ENCODE results near the gene HBE1. TPM values are rescaled to one million over a fixed set of nuclear protein-coding genes. Genes with fewer than 3 reads are reported as not detected.

HBE1 gene
- total and polyA plus RNA-seq, 3 donors from 2014 or later, result 0.87 TPM; not detected in 2

DNA sequence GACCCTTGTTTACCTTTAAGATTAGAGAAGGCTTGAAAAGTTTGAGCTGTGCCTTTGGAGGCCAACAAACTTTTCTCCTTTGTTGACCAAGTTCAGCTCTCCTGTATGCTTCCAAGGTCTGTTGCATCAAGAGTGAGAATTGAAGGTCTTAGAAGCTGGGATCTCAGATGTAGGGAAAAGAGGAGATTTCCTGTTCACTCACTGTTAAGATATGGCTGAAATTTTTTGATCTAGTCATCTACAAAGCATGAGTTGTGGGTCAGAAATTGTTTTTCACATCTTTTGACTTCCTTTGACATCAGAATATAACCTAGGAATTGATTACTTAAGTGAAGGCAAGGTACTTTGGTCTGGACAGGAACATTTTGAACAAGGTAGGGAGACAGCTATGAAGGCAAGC is 20.0 kb upstream of the HBE1 start:
- intact Hi-C loops (cut with DNase I; ENCODE audit: low total_unique reads), result no loop called here
- H3K36me3 ChIP-seq (ENCODE audit: low read depth, missing control alignments), result no peaks in the 10 kb centered on the region
- no peak for DNase-seq
- H3K27me3 ChIP-seq, result no peaks in the 10 kb centered on the region
- no peak for TF ChIP-seq POLR2A (IDR thresholded peaks at IDR 0.05)
- TF ChIP-seq, protein P1, sequence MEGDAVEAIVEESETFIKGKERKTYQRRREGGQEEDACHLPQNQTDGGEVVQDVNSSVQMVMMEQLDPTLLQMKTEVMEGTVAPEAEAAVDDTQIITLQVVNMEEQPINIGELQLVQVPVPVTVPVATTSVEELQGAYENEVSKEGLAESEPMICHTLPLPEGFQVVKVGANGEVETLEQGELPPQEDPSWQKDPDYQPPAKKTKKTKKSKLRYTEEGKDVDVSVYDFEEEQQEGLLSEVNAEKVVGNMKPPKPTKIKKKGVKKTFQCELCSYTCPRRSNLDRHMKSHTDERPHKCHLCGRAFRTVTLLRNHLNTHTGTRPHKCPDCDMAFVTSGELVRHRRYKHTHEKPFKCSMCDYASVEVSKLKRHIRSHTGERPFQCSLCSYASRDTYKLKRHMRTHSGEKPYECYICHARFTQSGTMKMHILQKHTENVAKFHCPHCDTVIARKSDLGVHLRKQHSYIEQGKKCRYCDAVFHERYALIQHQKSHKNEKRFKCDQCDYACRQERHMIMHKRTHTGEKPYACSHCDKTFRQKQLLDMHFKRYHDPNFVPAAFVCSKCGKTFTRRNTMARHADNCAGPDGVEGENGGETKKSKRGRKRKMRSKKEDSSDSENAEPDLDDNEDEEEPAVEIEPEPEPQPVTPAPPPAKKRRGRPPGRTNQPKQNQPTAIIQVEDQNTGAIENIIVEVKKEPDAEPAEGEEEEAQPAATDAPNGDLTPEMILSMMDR (IDR thresholded peaks at IDR 0.05), result no peak
- no peak overlapping the region for H3K27ac ChIP-seq
- no peaks in the 10 kb centered on the region for H3K4me1 ChIP-seq
- H3K4me3 ChIP-seq, result no peak overlapping the region
- no peaks in the 10 kb centered on the region for H3K9me3 ChIP-seq

DNA sequence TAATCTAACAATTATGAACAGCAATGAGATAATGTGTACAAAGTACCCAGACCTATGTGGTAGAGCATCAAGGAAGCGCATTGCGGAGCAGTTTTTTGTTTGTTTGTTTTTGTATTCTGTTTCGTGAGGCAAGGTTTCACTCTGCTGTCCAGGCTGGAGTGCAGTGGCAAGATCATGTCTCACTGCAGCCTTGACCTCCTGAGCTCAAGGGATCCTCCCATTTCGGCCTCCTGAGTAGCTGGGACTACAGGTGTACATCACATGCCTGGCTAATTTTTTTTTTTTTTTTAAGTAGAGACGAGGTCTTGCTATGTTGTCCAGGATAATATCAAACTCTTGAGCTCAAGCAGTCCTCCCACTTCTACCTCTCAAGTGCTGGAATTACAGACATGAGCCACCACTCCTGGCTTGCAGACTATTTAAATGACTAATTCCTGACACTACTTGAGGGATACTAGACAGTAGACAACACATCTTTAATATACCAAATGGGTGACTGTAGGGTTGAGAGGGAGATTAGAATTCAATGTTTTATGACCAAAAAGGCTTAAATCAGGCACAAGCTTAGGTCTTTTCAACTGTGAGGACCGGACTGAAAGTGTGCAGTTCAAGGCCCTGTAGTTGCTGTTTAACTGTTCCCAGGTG is 19.3 kb upstream of the HBE1 start:
- 80 to 88% methylated on average over 6 of the region's 6 CpGs for WGBS, 2 donors
- intact Hi-C loops (cut with DNase I; ENCODE audit: low total_unique reads), result no loop called here
- no peaks in the 10 kb centered on the region for H3K9me3 ChIP-seq

DNA sequence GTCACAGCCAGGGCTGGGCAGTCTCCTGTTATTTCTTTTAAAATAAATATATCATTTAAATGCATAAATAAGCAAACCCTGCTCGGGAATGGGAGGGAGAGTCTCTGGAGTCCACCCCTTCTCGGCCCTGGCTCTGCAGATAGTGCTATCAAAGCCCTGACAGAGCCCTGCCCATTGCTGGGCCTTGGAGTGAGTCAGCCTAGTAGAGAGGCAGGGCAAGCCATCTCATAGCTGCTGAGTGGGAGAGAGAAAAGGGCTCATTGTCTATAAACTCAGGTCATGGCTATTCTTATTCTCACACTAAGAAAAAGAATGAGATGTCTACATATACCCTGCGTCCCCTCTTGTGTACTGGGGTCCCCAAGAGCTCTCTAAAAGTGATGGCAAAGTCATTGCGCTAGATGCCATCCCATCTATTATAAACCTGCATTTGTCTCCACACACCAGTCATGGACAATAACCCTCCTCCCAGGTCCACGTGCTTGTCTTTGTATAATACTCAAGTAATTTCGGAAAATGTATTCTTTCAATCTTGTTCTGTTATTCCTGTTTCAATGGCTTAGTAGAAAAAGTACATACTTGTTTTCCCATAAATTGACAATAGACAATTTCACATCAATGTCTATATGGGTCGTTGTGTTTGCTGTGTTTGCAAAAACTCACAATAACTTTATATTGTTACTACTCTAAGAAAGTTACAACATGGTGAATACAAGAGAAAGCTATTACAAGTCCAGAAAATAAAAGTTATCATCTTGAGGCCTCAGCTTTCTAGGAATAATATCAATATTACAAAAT is 18.6 kb upstream of the HBE1 start:
- 79 to 82% methylated on average over 7 of the region's 7 CpGs for WGBS, 2 donors
- H3K27ac ChIP-seq, result no peak overlapping the region
- H3K36me3 ChIP-seq (ENCODE audit: low read depth, missing control alignments), result no peaks in the 10 kb centered on the region
- DNase-seq, result no peak
- TF ChIP-seq, protein P1 (IDR thresholded peaks at IDR 0.05), result no peak
- no peak for TF ChIP-seq POLR2A (IDR thresholded peaks at IDR 0.05)
- H3K27me3 ChIP-seq, result no peaks in the 10 kb centered on the region
- H3K4me1 ChIP-seq, result no peaks in the 10 kb centered on the region
- intact Hi-C loops (cut with DNase I; ENCODE audit: low total_unique reads), result no loop called here
- H3K4me3 ChIP-seq, result no peak overlapping the region
- no peaks in the 10 kb centered on the region for H3K9me3 ChIP-seq

More for the DNA sequence above, 19.3 kb upstream of the HBE1 start:
- H3K36me3 ChIP-seq (ENCODE audit: low read depth, missing control alignments), result no peaks in the 10 kb centered on the region
- H3K27ac ChIP-seq, result no peak overlapping the region
- TF ChIP-seq, protein P1 (IDR thresholded peaks at IDR 0.05), result no peak
- TF ChIP-seq POLR2A (IDR thresholded peaks at IDR 0.05), result no peak
- H3K4me3 ChIP-seq, result no peak overlapping the region
- no peak for DNase-seq
- no peaks in the 10 kb centered on the region for H3K4me1 ChIP-seq
- no peaks in the 10 kb centered on the region for H3K27me3 ChIP-seq

DNA sequence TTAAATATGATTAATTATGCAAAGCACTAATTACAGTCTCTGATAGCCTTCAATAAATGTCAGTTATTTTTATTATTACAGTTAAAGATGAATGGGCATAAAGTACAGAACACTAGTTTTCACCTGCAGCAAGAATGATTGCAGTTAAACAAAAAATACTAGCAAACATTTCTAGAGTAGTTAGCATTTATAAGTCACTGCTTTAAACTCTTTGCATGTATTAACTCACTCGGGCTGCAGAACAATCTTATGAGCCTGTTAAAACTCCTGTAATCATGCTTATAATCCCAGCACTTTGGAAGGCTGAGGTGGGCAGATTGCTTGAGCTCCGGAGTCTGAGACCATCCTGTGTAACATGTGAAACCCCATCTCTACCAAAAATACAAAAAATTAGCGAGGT is 17.2 kb upstream of the HBE1 start:
- TF ChIP-seq, protein P1 (IDR thresholded peaks at IDR 0.05), result no peak
- TF ChIP-seq POLR2A (IDR thresholded peaks at IDR 0.05), result no peak
- WGBS, 2 donors, result 81 to 91% methylated on average over 3 of the region's 3 CpGs
- Histone ChIP-seq H3K4me1 (no peaks in the 10 kb centered on the region), H3K27ac (no peak overlapping the region), H3K27me3 (no peaks in the 10 kb centered on the region), H3K9me3 (no peaks in the 10 kb centered on the region), H3K36me3 (ENCODE audit: low read depth, missing control alignments) (no peaks in the 10 kb centered on the region), H3K4me3 (no peak overlapping the region)
- DNase-seq, result no peak
- intact Hi-C loops (cut with DNase I; ENCODE audit: low total_unique reads), result no loop called here

Measured in testis (tissue), 3 donors.